Measurements from ENCODE around the gene TUBGCP6.

- no peak for TF ChIP-seq FOXK2 (IDR thresholded peaks at IDR 0.05)
- no peak for TF ChIP-seq BHLHE40 (IDR thresholded peaks at IDR 0.05; ENCODE audit: borderline replicate concordance)
- TF ChIP-seq NFRKB (IDR thresholded peaks at IDR 0.05): no peak
- TF ChIP-seq PKNOX1 (IDR thresholded peaks at IDR 0.05): no peak
- no peak for TF ChIP-seq ARNT (IDR thresholded peaks at IDR 0.05)
- no peak for TF ChIP-seq FOXA1 (IDR thresholded peaks at IDR 0.05)
- no peak for TF ChIP-seq FOXM1 (IDR thresholded peaks at IDR 0.05; ENCODE audit: borderline replicate concordance)
Observed at GRCh38 chr22:50194037-50194805, 50.6 kb downstream of the TUBGCP6 start.
